GM04504 (cell line): ENCODE measurements around the gene RAB11FIP2.

ENCODE experiments used
- DNase-seq: peaks from one replicate; pipeline ENCODE4 v3.0.0-alpha.2; 2012; ENCODE audit warnings: low read depth

Gene RAB11FIP2

GRCh38 chr10:118034791-118035261 is 11.9 kb downstream of the RAB11FIP2 start:
- no peak for DNase-seq

- no peak for DNase-seq
Measured at GRCh38 chr10:118033905-118034304, 12.8 kb downstream of the RAB11FIP2 start.

- DNase-seq, result no peak
Measured at GRCh38 chr10:118032564-118032963, 14.2 kb downstream of the RAB11FIP2 start.

GRCh38 chr10:118031351-118032075 is 15.2 kb downstream of the RAB11FIP2 start:
- no peak for DNase-seq

GRCh38 chr10:118028619-118029018 is 18.1 kb downstream of the RAB11FIP2 start:
- no peak for DNase-seq

GRCh38 chr10:118027397-118027796 is 19.3 kb downstream of the RAB11FIP2 start:
- no peak for DNase-seq

GRCh38 chr10:118026936-118027335 is 19.8 kb downstream of the RAB11FIP2 start:
- DNase-seq, result no peak

- no peak for DNase-seq
Measured at GRCh38 chr10:118020365-118020764, 26.4 kb downstream of the RAB11FIP2 start.

GRCh38 chr10:118017850-118018249 is 28.9 kb downstream of the RAB11FIP2 start:
- no peak for DNase-seq

- DNase-seq, result no peak
Measured at GRCh38 chr10:118017071-118017740, 29.5 kb downstream of the RAB11FIP2 start.

- no peak for DNase-seq
Measured at GRCh38 chr10:118012952-118013525, 33.7 kb downstream of the RAB11FIP2 start.

- DNase-seq, result no peak
Measured at GRCh38 chr10:118007773-118008172, 39.0 kb downstream of the RAB11FIP2 start.

- peak; percentile 13 for DNase-seq
Measured at GRCh38 chr10:118003126-118003525, 43.6 kb downstream of the RAB11FIP2 start.

GRCh38 chr10:118002581-118002980 is 44.2 kb downstream of the RAB11FIP2 start:
- peak; percentile 10 for DNase-seq

GRCh38 chr10:117997673-117998072 is 49.1 kb downstream of the RAB11FIP2 start:
- DNase-seq, result no peak

- no peak for DNase-seq
Measured at GRCh38 chr10:117996709-117997108, 50.0 kb downstream of the RAB11FIP2 start.

- no peak for DNase-seq
Measured at GRCh38 chr10:117994771-117995170, 52.0 kb downstream of the RAB11FIP2 start.

GRCh38 chr10:117993166-117993565 is 53.6 kb downstream of the RAB11FIP2 start:
- no peak for DNase-seq

GRCh38 chr10:117991701-117992100 is 55.0 kb downstream of the RAB11FIP2 start:
- no peak for DNase-seq

GRCh38 chr10:117989962-117990361 is 56.8 kb downstream of the RAB11FIP2 start:
- no peak for DNase-seq

GRCh38 chr10:117988814-117989213 is 57.9 kb downstream of the RAB11FIP2 start:
- no peak for DNase-seq

GRCh38 chr10:117987244-117987909 is 59.4 kb downstream of the RAB11FIP2 start:
- DNase-seq, result no peak

GRCh38 chr10:117983961-117984360 is 62.8 kb downstream of the RAB11FIP2 start:
- DNase-seq, result no peak
